Body of pancreas (tissue), 4 donors: ENCODE data around the gene RGSL1. TPM values are rescaled to one million over a fixed set of nuclear protein-coding genes. Genes with fewer than 3 reads are reported as not detected.
A peak's percentile ranks its signal among the peaks of the same experiment; 100 is the strongest.

Experiments used
- ATAC-seq: fragments of 150-250 bp; one replicate; pipeline ENCODE4 v1.9.1; 2016
- DNase-seq, 4 donors: peaks; one replicate each; pipeline ENCODE4 v3.0.0-alpha.2; 2019
- H3K27ac ChIP-seq, 4 donors: fragments of 200-600 bp; sonication (generic); 1 replicate in 3 of 4; 2 replicates in 1 of 4; pipeline versions ENCODE4 v1.5.1 to v1.6.1; 2016 to 2019; ENCODE audit warnings: mild to moderate bottlenecking in 1 of 4, mixed read lengths in 1 of 4, moderate library complexity in 1 of 4
- H3K27me3 ChIP-seq, 2 donors: fragments of 200-600 bp; sonication (generic); one replicate each; pipeline ENCODE4 v1.6.0; 2016; ENCODE audit warnings: mild to moderate bottlenecking in 1 of 2
- H3K36me3 ChIP-seq, 2 donors: fragments of 200-600 bp; sonication (generic); replicated peaks in 1 of 2; 2 replicates each; pipeline ENCODE4 v1.5.1; 2016; ENCODE audit warnings: low read depth in 2 of 2; ENCODE audit not compliant: insufficient read depth in 1 of 2
- H3K4me1 ChIP-seq: fragments of 200-600 bp; sonication (generic); one replicate; pipeline ENCODE4 v1.6.0; 2016
- H3K4me3 ChIP-seq, 2 donors: fragments of 200-600 bp; sonication (generic); 1 replicate in 1 of 2; 2 replicates in 1 of 2; pipeline ENCODE4 v1.5.1; 2016 to 2019
- H3K9me3 ChIP-seq, 3 donors: fragments of 200-600 bp; sonication (generic); 1 replicate in 2 of 3; 2 replicates in 1 of 3; pipeline ENCODE4 v1.5.1; 2016
- POLR2A ChIP-seq, 3 donors: fragments of 450-650 bp; IDR thresholded peaks; one replicate each; pipeline ENCODE4 v1.6.1; 2016; ENCODE audit warnings: antibody characterized with exemption in 3 of 3, mild to moderate bottlenecking in 2 of 3
- WGBS, 2 donors: methylation state at CpG; one replicate each; pipeline ENCODE4 v1.1.5; 2017; 5-methylcytosine and 5-hydroxymethylcytosine counted together
- intact Hi-C: fragments of 100-400 bp; cut with DNase I; formaldehyde crosslinking; loops from one replicate; pipeline ENCODE4 v1.15.1; 2023
- total RNA-seq, 2 donors: library from RNA; depleted of rRNA; stranded (reverse); fragments of >200 nt; gene quantifications; one replicate each; pipeline ENCODE4 v1.1.0, GENCODE V29; 2016
- TF ChIP-seq, protein P1 (sequence below), 7 experiments: fragments of 450-650 bp in 4 of 7; fragments of 200-600 bp in 3 of 7; sonication (generic) in 3 of 7; IDR thresholded peaks; one replicate each; pipeline ENCODE4 v1.5.1; 2016 to 2019; ENCODE audit warnings: antibody characterized with exemption in 7 of 7

RGSL1 gene
- total RNA-seq, 2 donors from 2014 or later, result not detected

DNA sequence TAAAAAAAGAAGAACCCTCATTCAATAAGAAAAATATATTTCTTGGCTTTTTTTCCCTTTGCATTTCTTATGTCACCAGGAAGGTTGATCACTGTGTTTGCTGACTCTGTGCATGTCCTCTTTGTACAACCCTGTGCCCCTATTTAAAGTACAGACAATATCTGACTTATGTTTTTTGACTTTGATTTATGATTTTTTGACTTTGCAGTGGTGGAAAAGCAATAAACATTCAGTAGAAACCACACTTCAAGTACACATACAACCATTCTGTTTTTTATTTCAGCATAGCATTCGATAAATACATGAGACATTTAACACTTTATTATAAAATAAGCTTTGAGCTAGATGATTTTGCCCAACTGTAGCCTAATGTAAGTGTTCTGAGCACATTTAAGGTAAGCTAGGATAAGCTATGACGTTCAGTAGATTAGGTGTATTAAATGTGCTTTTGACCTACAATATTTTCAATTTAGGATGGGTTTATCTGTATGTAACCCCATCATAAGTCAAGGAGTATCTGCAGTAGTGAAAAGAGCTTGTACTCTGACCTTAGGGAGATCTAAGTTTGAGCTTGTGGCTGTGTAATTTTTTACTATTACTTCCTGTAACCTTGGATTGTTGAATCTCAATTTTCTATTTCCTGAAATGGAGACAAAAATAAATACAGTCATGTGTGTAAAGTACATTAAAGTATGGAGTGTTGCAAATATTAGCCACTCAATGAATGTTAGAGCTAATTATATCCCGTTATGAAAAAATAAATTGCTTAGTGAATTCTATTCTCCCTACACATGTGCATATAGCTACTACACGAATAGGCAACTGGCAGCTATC lies 137.9 kb downstream of the RGSL1 start:
- no peak for TF ChIP-seq POLR2A (IDR thresholded peaks at IDR 0.05)
- TF ChIP-seq, protein P1, sequence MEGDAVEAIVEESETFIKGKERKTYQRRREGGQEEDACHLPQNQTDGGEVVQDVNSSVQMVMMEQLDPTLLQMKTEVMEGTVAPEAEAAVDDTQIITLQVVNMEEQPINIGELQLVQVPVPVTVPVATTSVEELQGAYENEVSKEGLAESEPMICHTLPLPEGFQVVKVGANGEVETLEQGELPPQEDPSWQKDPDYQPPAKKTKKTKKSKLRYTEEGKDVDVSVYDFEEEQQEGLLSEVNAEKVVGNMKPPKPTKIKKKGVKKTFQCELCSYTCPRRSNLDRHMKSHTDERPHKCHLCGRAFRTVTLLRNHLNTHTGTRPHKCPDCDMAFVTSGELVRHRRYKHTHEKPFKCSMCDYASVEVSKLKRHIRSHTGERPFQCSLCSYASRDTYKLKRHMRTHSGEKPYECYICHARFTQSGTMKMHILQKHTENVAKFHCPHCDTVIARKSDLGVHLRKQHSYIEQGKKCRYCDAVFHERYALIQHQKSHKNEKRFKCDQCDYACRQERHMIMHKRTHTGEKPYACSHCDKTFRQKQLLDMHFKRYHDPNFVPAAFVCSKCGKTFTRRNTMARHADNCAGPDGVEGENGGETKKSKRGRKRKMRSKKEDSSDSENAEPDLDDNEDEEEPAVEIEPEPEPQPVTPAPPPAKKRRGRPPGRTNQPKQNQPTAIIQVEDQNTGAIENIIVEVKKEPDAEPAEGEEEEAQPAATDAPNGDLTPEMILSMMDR (IDR thresholded peaks at IDR 0.05), result no peak
- Histone ChIP-seq H3K9me3 (no peaks in the 10 kb centered on the region), H3K4me1 (peaks cover 22% of the 10 kb centered on the region), H3K27ac (peak overlapping the region in 2 of 4 donors; percentile 90 to 93), H3K36me3 (no peaks in the 10 kb centered on the region), H3K27me3 (no peaks in the 10 kb centered on the region), H3K4me3 (peak overlapping the region; percentile 3 to 40)
- DNase-seq, result no peak
- peak; percentile 31 for ATAC-seq
- intact Hi-C loops, result no loop called here
- WGBS, 2 donors, result 31 to 32% methylated on average over 4 of the region's 4 CpGs

DNA sequence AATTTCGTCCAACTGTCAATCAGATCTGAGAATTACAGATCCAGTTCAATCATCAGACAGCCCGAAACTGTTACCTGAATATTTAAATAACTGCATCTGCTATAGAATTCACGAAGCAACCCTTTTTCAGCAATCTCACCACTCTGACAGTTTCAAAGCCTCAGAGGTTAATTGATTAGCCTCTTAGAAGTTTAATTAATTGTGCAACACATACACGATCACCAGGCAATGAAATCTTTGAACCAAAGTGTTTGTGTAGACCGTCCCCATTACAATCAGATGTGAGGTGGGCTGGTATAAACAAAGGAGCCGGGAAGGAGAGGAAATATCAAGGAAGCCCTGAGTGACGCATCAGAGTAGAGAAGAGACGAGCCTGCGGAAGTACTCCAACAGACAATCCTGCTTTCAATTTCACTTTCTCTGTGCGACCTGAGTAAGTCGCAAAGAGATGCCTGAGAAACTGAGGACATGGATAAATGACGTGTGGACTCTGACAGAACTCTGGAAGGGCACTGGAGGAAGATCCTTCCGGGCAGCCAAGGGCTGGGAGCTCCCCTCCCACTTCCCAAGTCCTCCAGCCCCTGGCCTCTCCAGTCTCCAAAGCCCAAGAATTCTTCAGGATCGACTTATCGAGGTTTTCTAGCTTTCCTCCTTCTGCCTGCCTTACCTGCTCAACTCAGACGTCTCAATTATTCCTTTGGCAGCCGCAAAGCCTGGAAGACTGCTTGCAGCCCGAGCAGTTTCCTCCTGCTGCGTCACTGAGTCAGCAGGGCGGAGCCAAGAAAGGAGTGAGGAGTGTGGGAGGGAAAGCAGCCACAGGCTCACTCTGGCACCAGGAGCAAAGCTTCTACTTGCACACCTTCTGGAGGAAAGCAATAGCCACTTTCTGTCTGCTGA lies 138.8 kb downstream of the RGSL1 start, which contains the start of gene RNASEL:
Gene RNASEL, minus strand, starts transcription at position 757 of the 897 bp plus-strand sequence. CDS start 2,450 bp downstream, outside the sequence.
- TF ChIP-seq, protein P1 (IDR thresholded peaks at IDR 0.05), result no peak
- peak in 2 of 3 donors; percentile 74 to 78 for TF ChIP-seq POLR2A (IDR thresholded peaks at IDR 0.05)
- ATAC-seq (peak; percentile 92), DNase-seq (peak; percentile 73 to 82 (median 80))
- H3K36me3 ChIP-seq, result no peaks in the 10 kb centered on the region
- H3K27me3 ChIP-seq, result no peaks in the 10 kb centered on the region
- 1 to 2% methylated on average over 20 of the region's 20 CpGs for WGBS, 2 donors
- H3K27ac ChIP-seq, result peak within 1 kb of the TSS; percentile 61 to 93 (median 84)
- peaks cover 22% of the 10 kb centered on the region for H3K4me1 ChIP-seq
- intact Hi-C loops, result no loop called here
- H3K9me3 ChIP-seq, result no peaks in the 10 kb centered on the region
- peak within 1 kb of the TSS; percentile 3 to 40 for H3K4me3 ChIP-seq

DNA sequence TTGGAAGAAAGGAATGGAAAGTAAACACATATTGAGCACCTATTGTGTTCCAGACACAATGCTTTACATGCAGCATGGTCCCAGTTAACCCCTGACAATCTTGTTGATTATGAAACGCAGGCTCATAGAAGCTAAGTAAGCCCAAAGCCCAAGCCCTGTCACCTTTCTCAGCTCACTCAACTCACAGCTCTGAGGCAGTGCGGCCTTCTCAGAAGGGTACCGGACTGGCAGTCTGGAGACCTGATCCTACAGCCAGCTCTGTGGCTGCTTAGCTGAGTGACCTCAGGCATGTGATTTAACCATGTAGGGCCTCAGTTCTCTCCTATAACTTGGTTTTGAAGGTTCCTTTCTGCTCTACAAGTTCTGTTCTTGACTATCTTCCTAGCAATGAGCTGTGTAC lies 139.6 kb downstream of the RGSL1 start:
- WGBS, 2 donors, result 77 to 78% methylated on average over 3 of the region's 3 CpGs
- no peak overlapping the region for H3K4me3 ChIP-seq
- intact Hi-C loops, result no loop called here
- no peak for DNase-seq
- H3K36me3 ChIP-seq, result no peaks in the 10 kb centered on the region
- TF ChIP-seq POLR2A (IDR thresholded peaks at IDR 0.05), result no peak
- TF ChIP-seq, protein P1 (IDR thresholded peaks at IDR 0.05), result no peak
- ATAC-seq, result no peak
- no peaks in the 10 kb centered on the region for H3K9me3 ChIP-seq
- H3K4me1 ChIP-seq, result peaks cover 20% of the 10 kb centered on the region
- no peaks in the 10 kb centered on the region for H3K27me3 ChIP-seq
- peak overlapping the region in 2 of 4 donors; percentile 90 to 93 for H3K27ac ChIP-seq

DNA sequence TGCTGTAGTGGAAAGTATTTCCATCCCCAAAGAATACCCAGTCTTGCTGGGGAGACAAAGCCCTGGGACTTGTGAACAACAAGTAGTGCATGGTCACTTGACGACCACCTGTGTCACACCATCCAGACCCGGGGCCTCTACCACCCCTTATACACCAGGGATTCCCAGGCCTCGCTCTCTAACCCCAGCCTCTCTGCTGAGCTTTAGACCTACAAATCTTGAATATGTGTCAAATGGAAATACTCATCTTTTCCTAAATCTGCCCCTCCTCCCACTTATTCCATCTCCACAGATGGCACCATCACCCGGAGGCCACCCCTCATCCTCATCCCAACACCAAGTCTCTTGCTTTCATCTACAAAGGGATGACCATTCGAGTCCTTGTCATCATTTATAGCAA lies 140.0 kb downstream of the RGSL1 start:
- ATAC-seq, result no peak
- Histone ChIP-seq H3K4me1 (peaks cover 16% of the 10 kb centered on the region), H3K9me3 (no peaks in the 10 kb centered on the region), H3K27me3 (no peaks in the 10 kb centered on the region), H3K27ac (peak overlapping the region in 1 of 4 donors; percentile 93), H3K36me3 (no peaks in the 10 kb centered on the region), H3K4me3 (no peak overlapping the region)
- no peak for DNase-seq
- 78 to 82% methylated on average over 5 of the region's 5 CpGs for WGBS, 2 donors
- intact Hi-C loops, result loop anchor here (10.0 kb wide), 1 partner anchor 505 kb away; no protein-coding TSS in a partner anchor
- TF ChIP-seq POLR2A (IDR thresholded peaks at IDR 0.05), result no peak
- TF ChIP-seq, protein P1 (IDR thresholded peaks at IDR 0.05), result no peak
